Measurements from ENCODE around the gene ALDH7A1. TPM values are rescaled to one million over a fixed set of nuclear protein-coding genes. Genes with fewer than 3 reads are reported as not detected.
A peak's percentile ranks its signal among the peaks of the same experiment; 100 is the strongest.
"Not testable (repeated sequence)": the region's sequence is repeated elsewhere in the genome, so short reads cannot be mapped to it uniquely, and the experiment has no call there.

ALDH7A1 gene
- total RNA-seq, 3 donors from 2014 or later: 39.4 to 46.1 (median 41.6) TPM

GRCh38 chr5:126525630-126526245 lies 69.3 kb downstream of the ALDH7A1 start:
- intact Hi-C loops (cut with DNase I, micrococcal nuclease): no loop called here
- Histone ChIP-seq H3K4me3 (no peak overlapping the region), H3K9me3 (no peaks in the 10 kb centered on the region), H3K36me3 (ENCODE audit: low read depth) (no peaks in the 10 kb centered on the region), H3K4me1 (ENCODE audit: low read depth) (peaks cover 7% of the 10 kb centered on the region)
- TF ChIP-seq CTCF (IDR thresholded peaks at IDR 0.05): no peak
- DNase-seq (peak; percentile 75 to 79 (median 77)), ATAC-seq (peak; percentile 83)

GRCh38 chr5:126523818-126524510 lies 71.1 kb downstream of the ALDH7A1 start:
- ATAC-seq (no peak), DNase-seq (no peak)
- Histone ChIP-seq H3K9me3 (no peaks in the 10 kb centered on the region), H3K4me1 (ENCODE audit: low read depth) (peaks cover 21% of the 10 kb centered on the region), H3K4me3 (no peak overlapping the region), H3K36me3 (ENCODE audit: low read depth) (no peaks in the 10 kb centered on the region)
- no peak for TF ChIP-seq CTCF (IDR thresholded peaks at IDR 0.05)
- intact Hi-C loops (cut with DNase I, micrococcal nuclease): no loop called here

- intact Hi-C loops (cut with DNase I, micrococcal nuclease): no loop called here
- ATAC-seq (peak; percentile 31), DNase-seq (no peak)
- Histone ChIP-seq H3K9me3 (no peaks in the 10 kb centered on the region), H3K4me3 (no peak overlapping the region), H3K4me1 (ENCODE audit: low read depth) (peaks cover 21% of the 10 kb centered on the region), H3K36me3 (ENCODE audit: low read depth) (no peaks in the 10 kb centered on the region)
- no peak for TF ChIP-seq CTCF (IDR thresholded peaks at IDR 0.05)
Observed at GRCh38 chr5:126521130-126521529, 73.9 kb downstream of the ALDH7A1 start.

GRCh38 chr5:126520593-126520953 lies 74.4 kb downstream of the ALDH7A1 start:
- no peak for ATAC-seq
- intact Hi-C loops (cut with DNase I, micrococcal nuclease): no loop called here
- H3K4me3 ChIP-seq: no peak overlapping the region
- TF ChIP-seq CTCF (IDR thresholded peaks at IDR 0.05): no peak
- H3K9me3 ChIP-seq: no peaks in the 10 kb centered on the region
- H3K36me3 ChIP-seq (ENCODE audit: low read depth): no peaks in the 10 kb centered on the region
- DNase-seq: no peak
- H3K4me1 ChIP-seq (ENCODE audit: low read depth): peaks cover 18% of the 10 kb centered on the region

GRCh38 chr5:126519637-126520592 lies 75.1 kb downstream of the ALDH7A1 start:
- no peaks in the 10 kb centered on the region for H3K9me3 ChIP-seq
- DNase-seq (no peak), ATAC-seq (peak; percentile 68)
- H3K36me3 ChIP-seq (ENCODE audit: low read depth): no peaks in the 10 kb centered on the region
- intact Hi-C loops (cut with DNase I, micrococcal nuclease): no loop called here
- TF ChIP-seq CTCF (IDR thresholded peaks at IDR 0.05): no peak
- no peak overlapping the region for H3K4me3 ChIP-seq
- H3K4me1 ChIP-seq (ENCODE audit: low read depth): peaks cover 17% of the 10 kb centered on the region

GRCh38 chr5:126519223-126519622 lies 75.8 kb downstream of the ALDH7A1 start:
- DNase-seq: peak in 2 of 3 donors; percentile 48 to 60
- H3K36me3 ChIP-seq (ENCODE audit: low read depth); H3K9me3 ChIP-seq; H3K4me3 ChIP-seq; intact Hi-C loops (cut with DNase I, micrococcal nuclease); ATAC-seq: not testable (repeated sequence)
- H3K4me1 ChIP-seq (ENCODE audit: low read depth): peaks cover 14% of the 10 kb centered on the region

Measured in mucosa of descending colon (tissue), 3 donors.